Measurements from ENCODE around the gene IHH. TPM values are rescaled to one million over a fixed set of nuclear protein-coding genes. Genes with fewer than 3 reads are reported as not detected.
A peak's percentile ranks its signal among the peaks of the same experiment; 100 is the strongest.

Gene IHH
- polyA plus RNA-seq, 1 of the 3 experiments (the other 2 are of a cell fraction) = 0.03 TPM

- H3K9me2 ChIP-seq = no peaks in the 10 kb centered on the region
- H3K79me2 ChIP-seq (ENCODE audit: insufficient read depth) = no peaks in the 10 kb centered on the region
- no peaks in the 10 kb centered on the region for H3K9me3 ChIP-seq
- 86% methylated on average over 3 of the region's 3 CpGs for WGBS (ENCODE audit: low lambda C conversion rate)
- POLR2A ChIA-PET = no interaction called here
- CTCF ChIA-PET = interaction anchor here (1.2 to 9.2 kb wide), 4 partner anchors 18 to 98 kb away, joined by 3 to 99 read pairs (median 8); partner anchors contain the start of gene IHH
- no peak for DNase-seq
- H3K27ac ChIP-seq (ENCODE audit: low read depth in 2 of 2, low read length in 1 of 2) = no peak overlapping the region
- H4K20me1 ChIP-seq (ENCODE audit: insufficient read depth) = no peaks in the 10 kb centered on the region
- H3K4me2 ChIP-seq = no peak overlapping the region
- H3K9ac ChIP-seq = no peak overlapping the region
- no peaks in the 10 kb centered on the region for H3F3A ChIP-seq (replicated peaks; ENCODE audit: insufficient read depth)
- H2AFZ ChIP-seq (ENCODE audit: low read depth) = no peak overlapping the region
- no peak overlapping the region for H3K4me3 ChIP-seq (ENCODE audit: low read depth in 2 of 2, low read length in 1 of 2)
- TF ChIP-seq CTCF (IDR thresholded peaks at IDR 0.05) = peak; percentile 24
- no peak for TF ChIP-seq TEAD4 (IDR thresholded peaks at IDR 0.05; ENCODE audit: borderline replicate concordance, insufficient read depth)
- H3K27me3 ChIP-seq (ENCODE audit: insufficient read depth) = no peaks in the 10 kb centered on the region
- H3K4me1 ChIP-seq (ENCODE audit: control insufficient read depth in 1 of 2, insufficient read depth in 2 of 2, low read depth in 1 of 2, low read length in 1 of 2) = no peaks in the 10 kb centered on the region
- H3K36me3 ChIP-seq (replicated peaks in 1 of 2; ENCODE audit: control insufficient read depth in 1 of 2, insufficient read depth in 2 of 2, low read length in 1 of 2) = peaks cover 6 to 21% of the 10 kb centered on the region in 2 experiments
Observed at GRCh38 chr2:219078126-219078525, 17.4 kb upstream of the IHH start.

- CTCF ChIA-PET = interaction anchor here (0.7 to 9.4 kb wide), 4 partner anchors 16 to 43 kb away, joined by 3 to 99 read pairs (median 60); partner anchors contain the start of gene IHH
- Histone ChIP-seq H2AFZ (ENCODE audit: low read depth) (no peak overlapping the region), H4K20me1 (ENCODE audit: insufficient read depth) (no peaks in the 10 kb centered on the region), H3K4me2 (no peak overlapping the region), H3K4me3 (ENCODE audit: low read depth in 2 of 2, low read length in 1 of 2) (no peak overlapping the region), H3K4me1 (ENCODE audit: control insufficient read depth in 1 of 2, insufficient read depth in 2 of 2, low read depth in 1 of 2, low read length in 1 of 2) (no peaks in the 10 kb centered on the region), H3K9ac (no peak overlapping the region), H3K27ac (ENCODE audit: low read depth in 2 of 2, low read length in 1 of 2) (no peak overlapping the region), H3K27me3 (ENCODE audit: insufficient read depth) (no peaks in the 10 kb centered on the region), H3K36me3 (replicated peaks in 1 of 2; ENCODE audit: control insufficient read depth in 1 of 2, insufficient read depth in 2 of 2, low read length in 1 of 2) (peaks cover 6 to 28% of the 10 kb centered on the region in 2 experiments), H3K9me3 (no peaks in the 10 kb centered on the region), H3K9me2 (no peaks in the 10 kb centered on the region), H3F3A (replicated peaks; ENCODE audit: insufficient read depth) (no peaks in the 10 kb centered on the region), H3K79me2 (ENCODE audit: insufficient read depth) (no peaks in the 10 kb centered on the region)
- POLR2A ChIA-PET = no interaction called here
- WGBS (ENCODE audit: low lambda C conversion rate) = 95% methylated on average over 3 of the region's 3 CpGs
- TF ChIP-seq ZBTB33 (IDR thresholded peaks at IDR 0.05; ENCODE audit: borderline replicate concordance, low read depth) (no peak), RCOR1 (IDR thresholded peaks at IDR 0.05; ENCODE audit: low read length) (no peak), NFIC (IDR thresholded peaks at IDR 0.05; ENCODE audit: borderline replicate concordance) (no peak), RXRA (IDR thresholded peaks at IDR 0.05; ENCODE audit: borderline replicate concordance, low read depth) (no peak), RFX5 (IDR thresholded peaks at IDR 0.05; ENCODE audit: low read length) (no peak), YY1 (IDR thresholded peaks at IDR 0.05; ENCODE audit: low read depth) (no peak), SIN3A (IDR thresholded peaks at IDR 0.05; ENCODE audit: borderline replicate concordance, low read depth, low read length) (no peak), USF2 (IDR thresholded peaks at IDR 0.05; ENCODE audit: borderline replicate concordance, low read depth, low read length) (no peak), NRF1 (IDR thresholded peaks at IDR 0.05; ENCODE audit: low read depth, low read length) (no peak), CHD2 (IDR thresholded peaks at IDR 0.05; ENCODE audit: low read length, partially characterized antibody) (no peak), CTCF (IDR thresholded peaks at IDR 0.05) (no peak), TEAD4 (IDR thresholded peaks at IDR 0.05; ENCODE audit: borderline replicate concordance, insufficient read depth) (no peak), JUND (IDR thresholded peaks at IDR 0.05) (no peak), TAF1 (IDR thresholded peaks at IDR 0.05; ENCODE audit: borderline replicate concordance, low read depth, low read length) (no peak), TCF12 (IDR thresholded peaks at IDR 0.05) (no peak), SMC3 (IDR thresholded peaks at IDR 0.05; ENCODE audit: low read depth, low read length) (no peak), IRF3 (IDR thresholded peaks at IDR 0.05; ENCODE audit: low read depth, low read length) (no peak)
- DNase-seq = no peak
Observed at GRCh38 chr2:219076253-219076652, 15.5 kb upstream of the IHH start.
